HG02884 (cell line): ENCODE results near the gene ACTRT3.

Source experiments
- ATAC-seq: cut with Tn5 transposase; IDR thresholded peaks from one replicate; pipeline ENCODE4 v1.9.1; 2021; ENCODE audit warnings: mild to moderate bottlenecking, moderate library complexity; ENCODE audit not compliant: unreplicated experiment

Gene ACTRT3

GRCh38 chr3:169769287-169770181 lies at the start of gene ACTRT3:
TSS of gene ACTRT3 (minus strand) at chr3:169769561. CDS start at chr3:169769520, 41 bp downstream.
- ATAC-seq = peak; percentile 20

GRCh38 chr3:169818316-169818715 lies 49.0 kb upstream of the ACTRT3 start:
- no peak for ATAC-seq

- ATAC-seq = no peak
Measured at GRCh38 chr3:169815590-169816150, 46.3 kb upstream of the ACTRT3 start.

GRCh38 chr3:169813757-169814517 lies 44.6 kb upstream of the ACTRT3 start:
- peak; percentile 77 for ATAC-seq

GRCh38 chr3:169813278-169813677 lies 43.9 kb upstream of the ACTRT3 start:
- ATAC-seq = no peak

GRCh38 chr3:169812332-169813235 lies 43.2 kb upstream of the ACTRT3 start, which contains the start of the genes LRRC34 and LRRIQ4:
TSS of gene LRRC34 (minus strand) at chr3:169812904. CDS start at chr3:169812548, 356 bp downstream.
TSS of gene LRRIQ4 (plus strand) at chr3:169812870. CDS start at chr3:169821922, 9,052 bp downstream.
- peak; percentile 60 for ATAC-seq

GRCh38 chr3:169811631-169812331 lies 42.4 kb upstream of the ACTRT3 start:
- ATAC-seq = peak; percentile 13

GRCh38 chr3:169809230-169809795 lies 40.0 kb upstream of the ACTRT3 start:
- no peak for ATAC-seq

- no peak for ATAC-seq
Measured at GRCh38 chr3:169804681-169805080, 35.3 kb upstream of the ACTRT3 start.

- ATAC-seq = no peak
Measured at GRCh38 chr3:169792359-169792758, 23.0 kb upstream of the ACTRT3 start.

- no peak for ATAC-seq
Measured at GRCh38 chr3:169790687-169791429, 21.5 kb upstream of the ACTRT3 start.

GRCh38 chr3:169790219-169790618 lies 20.9 kb upstream of the ACTRT3 start:
- ATAC-seq = no peak

- ATAC-seq = no peak
Measured at GRCh38 chr3:169787791-169788190, 18.4 kb upstream of the ACTRT3 start.

GRCh38 chr3:169787120-169787519 lies 17.8 kb upstream of the ACTRT3 start:
- no peak for ATAC-seq

- ATAC-seq = no peak
Measured at GRCh38 chr3:169781209-169781855, 12.0 kb upstream of the ACTRT3 start.

- ATAC-seq = no peak
Measured at GRCh38 chr3:169780742-169781141, 11.4 kb upstream of the ACTRT3 start.

GRCh38 chr3:169777822-169778221 lies 8.5 kb upstream of the ACTRT3 start:
- ATAC-seq = no peak

GRCh38 chr3:169774186-169774585 lies 4.8 kb upstream of the ACTRT3 start:
- ATAC-seq = no peak
